DOHH2 (cell line): ENCODE results near the gene FXYD6.

ENCODE experiments used
- H3F3A ChIP-seq: fragments of 200-600 bp; sonication (generic), shearing (Covaris generic); 2 replicates; pipeline ENCODE4 v1.6.0; 2016; ENCODE audit warnings: antibody characterized with exemption, mild to moderate bottlenecking; ENCODE audit not compliant: control insufficient read depth, insufficient read depth
- H3K27ac ChIP-seq: fragments of 200-600 bp; sonication (generic); 2 replicates; pipeline ENCODE4 v1.5.1; 2014; ENCODE audit warnings: low read depth, mild to moderate bottlenecking, low read length, moderate library complexity
- H3K27me3 ChIP-seq: fragments of 200-600 bp; sonication (generic); 2 replicates; pipeline ENCODE4 v1.6.1; 2014; ENCODE audit warnings: mild to moderate bottlenecking, low read length, mixed read lengths; ENCODE audit not compliant: control insufficient read depth
- H3K36me3 ChIP-seq: fragments of 200-600 bp; sonication (generic); 2 replicates; pipeline ENCODE4 v1.6.1; 2014; ENCODE audit warnings: mild to moderate bottlenecking, low read length, moderate library complexity, mixed read lengths; ENCODE audit not compliant: control insufficient read depth
- H3K4me1 ChIP-seq: fragments of 200-600 bp; sonication (generic); 2 replicates; pipeline ENCODE4 v1.6.1; 2014; ENCODE audit warnings: mild to moderate bottlenecking, low read length, mixed read lengths; ENCODE audit not compliant: control insufficient read depth
- H3K4me2 ChIP-seq: fragments of 200-600 bp; sonication (generic); 2 replicates; pipeline ENCODE4 v1.6.0; 2014; ENCODE audit warnings: mild to moderate bottlenecking, low read length, moderate library complexity
- H3K4me3 ChIP-seq: fragments of 200-600 bp; sonication (generic); 2 replicates; pipeline ENCODE4 v1.5.1; 2014; ENCODE audit warnings: mild to moderate bottlenecking, low read length, mixed read lengths
- H3K79me2 ChIP-seq: fragments of 200-600 bp; sonication (generic); 2 replicates; pipeline ENCODE4 v1.6.1; 2014; ENCODE audit warnings: mild to moderate bottlenecking, low read length, mixed read lengths; ENCODE audit not compliant: control insufficient read depth
- H3K9me2 ChIP-seq: fragments of 200-600 bp; sonication (generic); replicated peaks from 2 replicates; pipeline ENCODE4 v1.6.1; 2014; ENCODE audit warnings: mild to moderate bottlenecking, low read length, mixed read lengths; ENCODE audit not compliant: control insufficient read depth
- H3K9me3 ChIP-seq: fragments of 200-600 bp; sonication (generic); 2 replicates; pipeline ENCODE4 v1.6.1; 2014; ENCODE audit warnings: antibody characterized with exemption, low read length, mixed read lengths; ENCODE audit not compliant: control insufficient read depth, insufficient read depth
- H4K20me1 ChIP-seq: fragments of 200-600 bp; sonication (generic); 2 replicates; pipeline ENCODE4 v1.6.0; 2014; ENCODE audit warnings: low read depth, mild to moderate bottlenecking, antibody characterized with exemption, low read length, moderate library complexity; ENCODE audit not compliant: control insufficient read depth, insufficient read depth
- CTCF ChIP-seq: fragments of 200-600 bp; sonication (generic); IDR thresholded peaks from one replicate; pipeline ENCODE4 v1.5.1; 2014; ENCODE audit warnings: antibody characterized with exemption, mild to moderate bottlenecking, low read depth, low read length; ENCODE audit not compliant: poor library complexity, severe bottlenecking
- EZH2phosphoT487 ChIP-seq: fragments of 200-600 bp; sonication (generic); IDR thresholded peaks from 2 replicates; pipeline ENCODE4 v1.6.1; 2017; ENCODE audit warnings: borderline replicate concordance, mild to moderate bottlenecking, antibody characterized with exemption, low read length, moderate library complexity, mixed read lengths

The FXYD6 gene

GRCh38 chr11:117860139-117860538 lies 16.3 kb downstream of the FXYD6 start:
- H3K9me2 ChIP-seq: no peaks in the 10 kb centered on the region
- no peaks in the 10 kb centered on the region for H3K4me1 ChIP-seq
- H3K36me3 ChIP-seq: no peaks in the 10 kb centered on the region
- no peaks in the 10 kb centered on the region for H3K27me3 ChIP-seq
- no peaks in the 10 kb centered on the region for H3F3A ChIP-seq
- H3K9me3 ChIP-seq: no peaks in the 10 kb centered on the region
- H3K4me2 ChIP-seq: no peak overlapping the region
- no peak for TF ChIP-seq EZH2phosphoT487
- no peak for TF ChIP-seq CTCF
- no peaks in the 10 kb centered on the region for H4K20me1 ChIP-seq
- H3K27ac ChIP-seq: no peak overlapping the region
- no peaks in the 10 kb centered on the region for H3K79me2 ChIP-seq
- H3K4me3 ChIP-seq: no peak overlapping the region

- no peaks in the 10 kb centered on the region for H3K9me3 ChIP-seq
- no peaks in the 10 kb centered on the region for H3K4me1 ChIP-seq
- no peaks in the 10 kb centered on the region for H3K27me3 ChIP-seq
- H3K79me2 ChIP-seq: no peaks in the 10 kb centered on the region
- TF ChIP-seq EZH2phosphoT487: no peak
- TF ChIP-seq CTCF: no peak
- H3K4me3 ChIP-seq: no peak overlapping the region
- no peak overlapping the region for H3K27ac ChIP-seq
- no peaks in the 10 kb centered on the region for H3F3A ChIP-seq
- no peaks in the 10 kb centered on the region for H3K9me2 ChIP-seq
- H4K20me1 ChIP-seq: no peaks in the 10 kb centered on the region
- no peaks in the 10 kb centered on the region for H3K36me3 ChIP-seq
- no peak overlapping the region for H3K4me2 ChIP-seq
These were observed 16.9 kb downstream of the FXYD6 start for GRCh38 chr11:117859488-117860112.

- Histone ChIP-seq H3K79me2 (no peaks in the 10 kb centered on the region), H3K27me3 (peaks cover 5% of the 10 kb centered on the region)
These were observed 17.4 kb downstream of the FXYD6 start for GRCh38 chr11:117859061-117859460.

More at GRCh38 chr11:117859061-117859460, 17.4 kb downstream of the FXYD6 start:
- TF ChIP-seq CTCF: no peak
- no peak for TF ChIP-seq EZH2phosphoT487
- no peak overlapping the region for H3K4me3 ChIP-seq
- H3K4me1 ChIP-seq: no peaks in the 10 kb centered on the region
- no peaks in the 10 kb centered on the region for H3K36me3 ChIP-seq
- H3K9me2 ChIP-seq: no peaks in the 10 kb centered on the region
- no peaks in the 10 kb centered on the region for H3F3A ChIP-seq
- no peak overlapping the region for H3K27ac ChIP-seq
- no peaks in the 10 kb centered on the region for H4K20me1 ChIP-seq
- H3K9me3 ChIP-seq: no peaks in the 10 kb centered on the region
- H3K4me2 ChIP-seq: no peak overlapping the region
